ENCODE results near the gene MAU2. TPM values are rescaled to one million over a fixed set of nuclear protein-coding genes. Genes with fewer than 3 reads are reported as not detected.
"Not testable (repeated sequence)": the region's sequence is repeated elsewhere in the genome, so short reads cannot be mapped to it uniquely, and the experiment has no call there.

Gene MAU2
- total RNA-seq, 2 experiments from 2014 or later, result 68.8 to 76.9 TPM

DNA sequence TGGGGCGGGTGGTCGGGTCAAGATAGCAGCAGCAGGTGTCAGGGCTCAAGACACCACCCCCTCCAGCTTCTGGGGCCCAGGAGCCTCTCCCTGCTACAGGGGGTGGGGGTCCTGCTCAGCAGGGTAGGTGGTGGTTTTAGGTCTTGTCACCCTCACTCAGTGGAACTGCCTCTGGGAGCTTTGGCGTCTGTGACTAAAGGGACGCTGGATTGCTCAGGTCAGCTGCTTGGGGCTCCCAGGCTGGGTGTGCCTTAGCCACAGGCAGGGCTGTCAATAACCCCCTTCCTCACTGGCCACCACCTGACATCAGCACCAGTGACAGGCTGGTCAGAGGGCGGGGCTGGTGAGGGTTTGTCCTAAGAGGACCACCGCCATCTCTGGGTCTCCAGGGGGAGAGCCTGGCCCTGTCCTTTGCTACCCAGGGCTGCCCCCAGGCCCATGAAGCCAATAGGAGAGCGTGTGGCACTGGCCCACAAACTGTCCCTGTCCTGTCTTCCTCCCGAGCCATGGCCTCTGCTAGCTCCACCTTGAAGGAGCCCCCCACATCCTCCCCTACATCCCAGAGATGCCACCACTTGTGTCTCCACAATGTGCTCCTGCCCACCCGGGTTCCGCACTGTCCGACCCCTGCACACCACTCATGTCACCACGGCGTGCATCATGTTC, 36.4 kb downstream of the MAU2 start:
- no peak for DNase-seq
- Mint-ChIP-seq H3K27ac (no peak overlapping the region), H3K4me3 (no peak overlapping the region), H3K4me1 (peaks cover 24% of the 10 kb centered on the region), H3K27me3 (no peaks in the 10 kb centered on the region), H3K36me3 (ENCODE audit: low read depth) (peaks cover 24% of the 10 kb centered on the region), H3K9me3 (no peaks in the 10 kb centered on the region)
- ChIA-PET CTCF (no interaction called here), POLR2A (interaction anchor here (1.1 kb wide), 1 partner anchor 132 kb away, joined by 3 read pairs; no protein-coding TSS in a partner anchor)

DNA sequence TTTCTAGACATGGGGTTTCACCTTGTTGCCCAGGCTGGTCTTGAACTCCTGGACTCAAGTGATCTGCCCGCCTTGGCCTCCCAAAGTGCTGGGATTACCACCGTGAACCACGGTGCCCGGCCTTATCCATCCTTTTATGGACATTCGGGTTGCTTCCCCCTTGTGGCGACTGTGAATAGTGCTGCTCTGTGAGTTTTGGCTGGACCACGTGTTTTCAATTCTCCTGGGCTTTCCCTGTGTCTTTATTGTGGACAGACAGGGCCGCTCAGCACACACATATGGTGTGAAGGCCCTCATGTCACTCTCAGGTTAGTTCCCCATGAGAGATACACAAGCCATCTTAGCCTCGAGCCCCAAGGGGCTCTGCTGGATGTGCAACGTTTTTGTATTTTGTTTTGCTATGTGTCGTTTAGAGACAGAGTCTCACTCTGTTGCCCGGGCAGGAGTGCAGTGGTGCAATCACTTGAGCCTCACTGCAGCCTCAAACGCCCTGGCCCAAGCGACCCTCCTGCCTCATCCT, 40.5 kb downstream of the MAU2 start:
- no peaks in the 10 kb centered on the region for H3K9me3 Mint-ChIP-seq
- peak overlapping the region; percentile 14 for H3K27ac Mint-ChIP-seq
- H3K36me3 Mint-ChIP-seq (ENCODE audit: low read depth), result peaks cover 7% of the 10 kb centered on the region
- no peaks in the 10 kb centered on the region for H3K27me3 Mint-ChIP-seq
- ChIA-PET POLR2A (interaction anchor here (1.0 to 7.9 kb wide), 3 partner anchors 129 to 540 kb away, joined by 3 to 79 read pairs (median 5); partner anchors contain the start of genes NDUFA13 and TSSK6), CTCF (interaction anchor here (0.7 to 10.8 kb wide), 8 partner anchors 9 to 197 kb away, joined by 3 to 155 read pairs (median 4); no protein-coding TSS in a partner anchor)
- peak; percentile 79 for DNase-seq
- no peak overlapping the region for H3K4me3 Mint-ChIP-seq
- peaks cover 31% of the 10 kb centered on the region for H3K4me1 Mint-ChIP-seq

DNA sequence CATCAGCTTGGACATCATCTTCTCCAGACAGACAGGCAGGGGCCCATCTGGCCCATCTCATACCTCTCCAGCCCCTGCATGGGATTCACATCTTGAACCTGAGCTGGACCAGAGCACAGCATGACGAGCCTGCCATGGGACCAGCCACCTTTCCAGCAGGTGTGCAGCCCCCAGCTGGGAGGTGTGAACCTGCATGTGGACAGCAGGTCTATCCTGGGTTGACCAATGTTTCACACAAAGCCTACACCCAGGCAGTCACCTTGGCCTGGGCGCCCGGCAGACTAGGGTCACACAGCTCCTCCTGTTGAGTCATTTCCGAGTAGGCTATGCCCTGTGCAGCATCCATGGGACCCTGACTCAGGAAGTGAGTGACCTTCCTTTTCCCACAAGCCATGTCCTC, 41.4 kb downstream of the MAU2 start:
- peaks cover 39% of the 10 kb centered on the region for H3K4me1 Mint-ChIP-seq
- ChIA-PET POLR2A (interaction anchor here (1.0 to 7.9 kb wide), 2 partner anchors 128 to 154 kb away, joined by 5 to 79 read pairs; partner anchors contain the start of genes NDUFA13 and TSSK6), CTCF (interaction anchor here (0.7 to 10.8 kb wide), 6 partner anchors 11 to 198 kb away, joined by 3 to 155 read pairs (median 4); no protein-coding TSS in a partner anchor)
- H3K36me3 Mint-ChIP-seq (ENCODE audit: low read depth), result peaks cover 7% of the 10 kb centered on the region
- H3K9me3 Mint-ChIP-seq, result no peaks in the 10 kb centered on the region
- H3K27me3 Mint-ChIP-seq, result no peaks in the 10 kb centered on the region
- no peak overlapping the region for H3K27ac Mint-ChIP-seq
- H3K4me3 Mint-ChIP-seq, result no peak overlapping the region
- DNase-seq, result no peak

DNA sequence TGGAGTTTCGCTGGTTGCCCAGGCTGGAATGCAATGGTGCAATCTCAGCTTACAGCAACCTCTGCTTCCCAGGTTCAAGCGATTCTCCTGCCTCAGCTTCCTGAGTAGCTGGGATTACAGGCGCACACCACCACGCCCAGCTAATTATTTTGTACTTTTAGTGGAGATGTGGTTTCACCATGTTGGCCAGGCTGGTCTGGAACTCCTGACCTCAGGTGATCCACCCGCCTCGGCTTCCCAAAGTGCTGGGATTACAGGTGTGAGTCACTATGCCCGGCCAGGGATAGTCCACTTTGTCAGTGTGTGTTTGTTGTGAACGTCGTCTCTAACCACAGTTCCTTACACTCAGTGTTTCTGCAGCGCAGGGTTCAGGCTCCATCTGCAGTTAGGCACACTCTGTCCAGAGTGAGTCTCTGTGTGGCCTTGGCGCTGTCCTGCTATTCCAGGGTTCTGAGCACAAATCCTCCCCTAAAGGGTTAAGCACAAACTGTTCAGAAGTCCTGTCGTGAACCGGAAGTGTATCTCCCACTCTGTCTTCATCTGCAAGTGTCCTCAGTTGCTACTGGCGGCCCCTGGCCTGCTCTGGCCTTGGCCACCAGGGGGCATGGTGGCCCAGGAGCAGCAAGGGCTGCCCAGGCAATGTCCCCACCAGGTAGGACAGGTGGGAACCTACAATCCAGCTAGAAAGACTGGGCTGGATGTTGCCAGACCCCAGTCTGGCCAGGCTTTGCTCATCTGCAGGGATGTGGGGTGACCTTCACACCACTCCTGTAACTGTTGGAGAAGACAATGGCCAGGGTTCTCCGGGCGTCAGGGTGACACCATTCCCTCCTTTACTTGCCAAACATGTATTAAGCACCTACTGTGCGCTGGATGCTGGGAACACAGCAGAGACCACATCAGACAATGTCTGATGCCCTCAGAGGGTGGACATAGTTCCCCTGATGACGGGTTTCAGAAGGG, 46.1 kb downstream of the MAU2 start:
- peak; percentile 81 for DNase-seq
- CTCF ChIA-PET, result interaction anchor here (0.6 to 10.8 kb wide), 6 partner anchors 19 to 124 kb away, joined by 3 to 155 read pairs (median 7); partner anchors contain the start of gene GATAD2A
- H3K4me1 Mint-ChIP-seq, result peaks cover 19% of the 10 kb centered on the region

DNA sequence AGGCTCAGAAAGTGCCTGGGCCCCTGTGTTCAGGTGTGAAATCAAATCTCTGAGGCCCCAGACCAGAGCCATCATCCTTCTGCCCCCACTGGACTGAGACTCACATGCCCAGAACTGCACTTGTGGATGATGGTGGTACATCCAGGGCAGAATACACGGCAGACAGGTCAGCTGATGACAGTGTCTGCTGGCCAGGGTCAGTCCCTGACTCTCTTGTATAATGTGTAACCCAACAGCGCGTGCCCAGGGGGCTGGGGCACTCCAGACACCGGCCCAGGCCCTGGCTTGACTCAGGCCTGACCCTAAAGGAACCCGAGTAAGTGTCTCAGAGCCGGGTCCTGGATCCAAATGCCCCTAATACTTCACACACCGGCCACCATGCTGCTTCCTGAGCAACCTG, 47.5 kb downstream of the MAU2 start:
- no peaks in the 10 kb centered on the region for H3K9me3 Mint-ChIP-seq
- ChIA-PET CTCF (interaction anchor here (1.3 to 10.8 kb wide), 3 partner anchors 108 to 123 kb away, joined by 4 to 155 read pairs (median 5); no protein-coding TSS in a partner anchor), POLR2A (interaction anchor here (7.9 kb wide), 1 partner anchor 122 kb away, joined by 79 read pairs; no protein-coding TSS in a partner anchor)
- no peaks in the 10 kb centered on the region for H3K36me3 Mint-ChIP-seq (ENCODE audit: low read depth)
- H3K27me3 Mint-ChIP-seq, result no peaks in the 10 kb centered on the region
- H3K4me1 Mint-ChIP-seq, result peaks cover 24% of the 10 kb centered on the region
- DNase-seq, result no peak
- H3K4me3 Mint-ChIP-seq, result no peak overlapping the region
- H3K27ac Mint-ChIP-seq, result no peak overlapping the region

More for the DNA sequence above, 46.1 kb downstream of the MAU2 start:
- peak overlapping the region; percentile 61 for H3K27ac Mint-ChIP-seq
- H3K9me3 Mint-ChIP-seq, result no peaks in the 10 kb centered on the region
- no peaks in the 10 kb centered on the region for H3K36me3 Mint-ChIP-seq (ENCODE audit: low read depth)
- POLR2A ChIA-PET, result interaction anchor here (0.8 to 7.9 kb wide), 3 partner anchors 110 to 127 kb away, joined by 3 to 79 read pairs (median 5); no protein-coding TSS in a partner anchor
- no peaks in the 10 kb centered on the region for H3K27me3 Mint-ChIP-seq
- peak overlapping the region; percentile 17 for H3K4me3 Mint-ChIP-seq

DNA sequence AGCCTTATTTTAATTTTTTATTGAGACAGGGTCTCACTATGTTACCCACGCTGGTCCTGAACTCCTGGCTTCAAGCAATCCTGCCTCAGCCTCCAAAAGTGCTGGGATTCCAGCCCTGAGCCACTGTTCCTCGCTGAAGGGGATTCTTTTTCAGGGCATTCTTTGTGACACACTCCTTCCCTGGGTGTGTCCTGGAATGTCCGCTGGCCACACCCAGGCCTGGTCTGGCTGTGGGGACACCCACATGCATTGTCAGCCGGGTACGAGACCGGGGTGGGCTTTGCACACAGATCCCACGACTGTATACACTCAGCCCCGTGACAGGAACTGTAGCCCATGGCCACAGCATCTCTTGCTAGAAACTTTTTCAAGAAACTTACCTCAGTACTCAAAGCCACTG, 50.4 kb downstream of the MAU2 start:
- POLR2A ChIA-PET, result interaction anchor here (1.1 to 1.4 kb wide), 2 partner anchors 9 to 14 kb away, joined by 3 read pairs; no protein-coding TSS in a partner anchor
- Mint-ChIP-seq H3K36me3 (ENCODE audit: low read depth) (no peaks in the 10 kb centered on the region), H3K4me3 (no peak overlapping the region), H3K27me3 (no peaks in the 10 kb centered on the region), H3K4me1 (peaks cover 22% of the 10 kb centered on the region), H3K27ac (no peak overlapping the region), H3K9me3 (no peaks in the 10 kb centered on the region)
- no peak for DNase-seq
- CTCF ChIA-PET, result interaction anchor here (1.0 to 10.8 kb wide), 2 partner anchors 11 to 120 kb away, joined by 4 to 155 read pairs; no protein-coding TSS in a partner anchor

DNA sequence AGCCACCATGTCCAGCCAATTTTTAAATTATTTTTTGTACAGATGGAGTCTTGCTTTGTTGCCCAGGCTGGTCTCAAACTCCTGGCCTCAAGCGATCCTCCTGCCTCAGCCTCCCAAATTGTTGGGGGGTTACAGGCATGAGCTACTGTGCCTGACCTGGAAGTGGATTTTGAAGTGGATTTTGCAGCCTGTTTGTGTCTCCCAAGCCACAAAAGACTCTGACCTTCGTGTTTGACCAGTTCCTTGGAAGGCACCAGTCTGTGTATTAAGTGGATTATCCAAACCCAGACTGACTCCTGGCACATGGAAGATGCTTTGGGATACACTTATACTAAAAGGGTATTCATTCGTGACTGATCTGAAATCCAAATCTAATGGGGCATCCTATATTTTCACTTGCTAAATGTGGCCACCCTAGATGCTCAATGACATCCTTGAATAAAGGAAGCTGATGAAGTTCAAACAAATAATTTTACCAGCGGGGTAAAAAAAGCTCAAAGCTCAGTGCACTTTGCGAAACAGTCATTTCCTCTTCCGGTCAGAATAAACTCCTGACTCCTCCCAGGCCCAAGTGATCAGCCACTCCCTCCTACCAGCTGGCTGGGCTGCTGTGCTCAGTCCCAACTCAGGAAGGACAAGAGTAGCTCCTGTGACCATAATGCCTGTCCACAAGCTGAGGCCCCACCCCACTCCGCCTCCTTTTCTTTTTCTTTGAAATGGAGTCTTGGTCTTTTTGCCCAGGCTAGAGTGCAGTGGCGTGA, 52.2 kb downstream of the MAU2 start:
- Mint-ChIP-seq H3K36me3 (ENCODE audit: low read depth) (no peaks in the 10 kb centered on the region), H3K27ac (peak overlapping the region; percentile 92), H3K4me3 (peak overlapping the region; percentile 19), H3K27me3 (no peaks in the 10 kb centered on the region), H3K4me1 (peaks cover 14% of the 10 kb centered on the region), H3K9me3 (no peaks in the 10 kb centered on the region)
- CTCF ChIA-PET, result interaction anchor here (0.7 to 1.9 kb wide), 6 partner anchors 8 to 801 kb away, joined by 3 to 13 read pairs (median 4); partner anchors contain the start of gene GATAD2A
- POLR2A ChIA-PET, result interaction anchor here (0.6 to 3.6 kb wide), 15 partner anchors 8 to 801 kb away, joined by 3 to 27 read pairs (median 4); partner anchors contain the start of genes BORCS8, GATAD2A, RFXANK and TSSK6
- DNase-seq, result peak; percentile 67

DNA sequence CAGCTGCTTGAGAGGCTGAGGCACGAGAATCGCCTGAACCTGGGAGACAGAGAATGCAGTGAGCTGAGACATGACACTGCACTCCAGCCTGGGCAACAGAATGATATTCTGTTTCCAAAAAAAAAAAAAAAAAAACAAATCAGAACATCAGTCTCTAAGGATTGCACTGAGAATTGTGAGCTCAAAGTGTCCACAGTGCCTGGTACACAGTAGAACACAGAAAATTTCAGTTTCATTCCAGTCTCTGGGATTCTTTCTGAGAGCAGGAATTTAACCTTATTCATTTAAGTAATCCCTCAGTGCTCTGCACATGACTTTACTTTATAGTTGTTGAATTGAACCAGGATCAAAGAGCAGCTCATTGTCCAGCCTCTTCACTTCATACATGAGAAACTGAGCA, 58.9 kb downstream of the MAU2 start:
- Mint-ChIP-seq H3K4me3 (no peak overlapping the region), H3K27ac (no peak overlapping the region), H3K27me3 (no peaks in the 10 kb centered on the region), H3K9me3 (no peaks in the 10 kb centered on the region), H3K4me1 (peaks cover 11% of the 10 kb centered on the region), H3K36me3 (ENCODE audit: low read depth) (no peaks in the 10 kb centered on the region)
- ChIA-PET POLR2A (interaction anchor here (1.0 to 1.3 kb wide), 2 partner anchors 9 to 15 kb away, joined by 3 read pairs; no protein-coding TSS in a partner anchor), CTCF (interaction anchor here (0.7 kb wide), 1 partner anchor 15 kb away, joined by 3 read pairs; no protein-coding TSS in a partner anchor)
- no peak for DNase-seq

DNA sequence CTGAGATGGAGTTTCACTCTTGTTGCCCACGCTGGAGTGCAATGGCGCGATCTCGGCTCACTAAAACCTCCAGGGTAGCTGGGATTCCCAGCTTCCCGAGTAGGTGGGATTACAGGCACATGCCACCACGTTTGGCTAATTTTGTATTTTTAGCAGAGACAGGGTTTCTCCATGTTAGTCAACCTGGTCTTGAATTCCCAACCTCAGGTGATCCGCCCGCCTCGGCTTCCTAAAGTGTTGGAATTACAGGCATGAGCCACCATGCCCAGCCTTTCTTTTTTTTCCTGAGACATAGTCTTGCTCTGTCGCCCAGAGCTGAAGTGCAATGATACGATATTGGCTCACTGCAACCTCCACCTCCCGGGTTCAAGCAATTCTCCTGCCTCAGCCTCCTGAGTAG, 59.7 kb downstream of the MAU2 start:
- H3K36me3 Mint-ChIP-seq (ENCODE audit: low read depth); H3K9me3 Mint-ChIP-seq; H3K27ac Mint-ChIP-seq; CTCF ChIA-PET; H3K4me3 Mint-ChIP-seq; H3K27me3 Mint-ChIP-seq; DNase-seq: not testable (repeated sequence)
- H3K4me1 Mint-ChIP-seq, result peaks cover 14% of the 10 kb centered on the region
- POLR2A ChIA-PET, result interaction anchor here (1.0 to 1.3 kb wide), 2 partner anchors 10 to 15 kb away, joined by 3 read pairs; no protein-coding TSS in a partner anchor

DNA sequence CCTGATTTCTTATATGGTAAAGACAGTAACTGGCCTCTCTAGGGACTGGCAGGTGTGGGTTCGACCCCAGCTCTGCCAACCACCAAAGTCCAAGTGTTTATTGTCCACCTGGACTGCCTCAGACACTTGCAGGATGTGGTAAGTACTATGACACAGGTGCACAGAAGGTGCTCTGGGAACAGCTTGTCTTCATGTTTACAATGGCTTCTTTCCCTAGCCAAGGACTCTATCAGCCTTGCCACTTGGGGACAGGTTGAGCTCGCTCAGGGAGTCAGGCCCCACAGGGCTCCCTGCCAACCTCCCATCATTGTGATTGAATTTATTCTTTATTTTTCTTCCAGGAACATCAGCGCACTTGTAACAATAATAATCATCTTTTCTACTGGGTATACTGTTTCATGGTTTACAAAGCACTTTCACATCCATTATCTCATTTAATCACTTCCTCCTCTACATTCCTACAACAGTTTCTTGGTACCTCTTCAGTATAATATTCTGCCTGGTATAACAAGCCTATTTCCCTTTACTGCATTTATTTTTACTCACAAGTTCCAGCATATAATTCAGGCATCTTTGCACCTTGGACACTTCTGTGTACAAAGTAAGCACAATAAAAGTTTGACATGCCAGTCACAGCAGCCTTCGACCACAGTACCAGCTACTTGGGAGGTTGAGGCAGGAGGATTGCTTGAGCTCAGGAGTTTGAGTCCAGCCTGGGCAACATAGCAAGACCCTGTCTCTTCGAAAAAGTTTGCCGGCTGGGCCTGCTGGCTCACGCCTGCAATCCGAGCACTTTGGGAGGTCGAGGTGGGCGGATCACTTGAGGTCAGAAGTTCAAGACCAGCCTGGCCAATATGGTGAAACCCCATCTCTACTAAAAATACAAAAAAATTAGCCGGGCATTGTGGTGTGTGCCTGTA, 60.6 kb downstream of the MAU2 start:
- Mint-ChIP-seq H3K9me3 (no peaks in the 10 kb centered on the region), H3K27ac (no peak overlapping the region), H3K4me3 (no peak overlapping the region), H3K27me3 (no peaks in the 10 kb centered on the region), H3K36me3 (ENCODE audit: low read depth) (no peaks in the 10 kb centered on the region), H3K4me1 (peaks cover 14% of the 10 kb centered on the region)
- ChIA-PET CTCF (no interaction called here), POLR2A (interaction anchor here (1.6 kb wide), 1 partner anchor 8 kb away, joined by 5 read pairs; no protein-coding TSS in a partner anchor)
- no peak for DNase-seq

DNA sequence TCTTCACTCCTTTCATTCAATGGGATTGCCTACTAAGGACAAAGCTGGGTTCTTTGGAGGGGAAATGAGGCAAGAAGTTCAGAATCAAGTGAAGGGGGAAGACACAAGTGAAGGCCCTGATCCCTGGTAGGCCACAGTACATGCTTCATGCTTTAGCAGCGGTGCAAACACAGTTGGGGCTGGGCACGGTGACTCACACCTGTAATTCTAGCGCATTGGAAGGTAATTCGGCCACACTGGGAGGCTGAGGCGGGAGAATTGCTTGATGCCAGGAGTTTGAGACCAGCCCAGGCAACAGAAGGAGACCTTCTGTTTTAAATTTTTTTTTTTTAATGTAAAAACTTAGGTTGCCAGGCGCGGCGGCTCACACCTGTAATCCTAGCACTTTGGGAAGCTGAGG, 61.5 kb downstream of the MAU2 start:
- ChIA-PET CTCF (interaction anchor here (1.2 kb wide), 1 partner anchor 109 kb away, joined by 3 read pairs; no protein-coding TSS in a partner anchor), POLR2A (interaction anchor here (1.6 kb wide), 1 partner anchor 9 kb away, joined by 5 read pairs; no protein-coding TSS in a partner anchor)
- peaks cover 16% of the 10 kb centered on the region for H3K4me1 Mint-ChIP-seq
- H3K27me3 Mint-ChIP-seq, result no peaks in the 10 kb centered on the region
- no peak overlapping the region for H3K27ac Mint-ChIP-seq
- no peaks in the 10 kb centered on the region for H3K9me3 Mint-ChIP-seq
- H3K36me3 Mint-ChIP-seq (ENCODE audit: low read depth), result no peaks in the 10 kb centered on the region
- DNase-seq, result no peak
- H3K4me3 Mint-ChIP-seq, result no peak overlapping the region

Measured in activated CD4-positive, alpha-beta memory T cell treated with anti-CD3 and anti-CD28 coated beads, Interleukin-2, amount 10 ng/mL, durations not matched to agents 7 days and 5 days (primary cell).